Activated T-cell treated with anti-CD3 and anti-CD28 coated beads, Interleukin-2, amount 50 U/mL, for 1 hour (primary cell): ENCODE data around the gene OR2AK2.
A peak's percentile ranks its signal among the peaks of the same experiment; 100 is the strongest.

Experiments
- DNase-seq: peaks from one replicate; pipeline ENCODE4 v3.0.0-alpha.2; 2020

Gene OR2AK2

GRCh38 chr1:247964933-247965332 is at the start of gene OR2AK2:
OR2AK2 (plus strand) TSS chr1:247965233; CDS start chr1:247965377, 144 bp downstream.
- DNase-seq = no peak

GRCh38 chr1:247919952-247920351 is 45.1 kb upstream of the OR2AK2 start, which contains the start of gene OR2T8:
OR2T8 (plus strand) TSS chr1:247920252; CDS start chr1:247921018, 766 bp downstream.
- no peak for DNase-seq

- no peak for DNase-seq
These were observed 41.1 kb upstream of the OR2AK2 start for GRCh38 chr1:247923941-247924340.

GRCh38 chr1:247924868-247925267 is 40.2 kb upstream of the OR2AK2 start, which contains the start of gene OR2AJ1:
OR2AJ1 (plus strand) TSS chr1:247924889; CDS start chr1:247933769, 8,880 bp downstream.
- DNase-seq = no peak

GRCh38 chr1:247933989-247934388 is 31.0 kb upstream of the OR2AK2 start:
- no peak for DNase-seq

- DNase-seq = no peak
These were observed 29.3 kb upstream of the OR2AK2 start for GRCh38 chr1:247935781-247936180.

GRCh38 chr1:247936415-247936814 is 28.6 kb upstream of the OR2AK2 start:
- DNase-seq = peak; percentile 17

- peak; percentile 89 for DNase-seq
These were observed 27.9 kb upstream of the OR2AK2 start for GRCh38 chr1:247936965-247937734.

GRCh38 chr1:247942624-247943023 is 22.4 kb upstream of the OR2AK2 start:
- DNase-seq = no peak

- no peak for DNase-seq
These were observed 16.5 kb upstream of the OR2AK2 start, which contains the start of gene OR2L8 for GRCh38 chr1:247948558-247948957. OR2L8 (plus strand) TSS chr1:247948858; CDS start chr1:247948858, 0 bp downstream.

GRCh38 chr1:247953408-247953807 is 11.6 kb upstream of the OR2AK2 start:
- no peak for DNase-seq

- no peak for DNase-seq
These were observed 3.2 kb upstream of the OR2AK2 start for GRCh38 chr1:247961791-247962190.

- no peak for DNase-seq
These were observed 2.0 kb upstream of the OR2AK2 start for GRCh38 chr1:247962911-247963588.

GRCh38 chr1:247966532-247967204 is 1.6 kb downstream of the OR2AK2 start:
- no peak for DNase-seq

GRCh38 chr1:247992986-247993385 is 28.0 kb downstream of the OR2AK2 start:
- DNase-seq = no peak

GRCh38 chr1:247998811-247999210 is 33.8 kb downstream of the OR2AK2 start:
- no peak for DNase-seq

GRCh38 chr1:248000169-248000568 is 35.1 kb downstream of the OR2AK2 start:
- no peak for DNase-seq

- no peak for DNase-seq
These were observed 42.7 kb downstream of the OR2AK2 start for GRCh38 chr1:248007778-248008177.

- no peak for DNase-seq
These were observed 44.6 kb downstream of the OR2AK2 start for GRCh38 chr1:248009681-248010080.

- DNase-seq = no peak
These were observed 48.2 kb downstream of the OR2AK2 start, which contains the start of gene OR2L5 for GRCh38 chr1:248013229-248013710. OR2L5 (plus strand) TSS chr1:248013660; CDS start chr1:248021948, 8,288 bp downstream.

- DNase-seq = no peak
These were observed 50.8 kb downstream of the OR2AK2 start for GRCh38 chr1:248015803-248016202.
